Body of pancreas (tissue), 4 donors: Measurements from ENCODE around the gene SCO1. TPM values are rescaled to one million over a fixed set of nuclear protein-coding genes. Genes with fewer than 3 reads are reported as not detected.

Experiments used
- ATAC-seq: fragments of 150-250 bp; one replicate; pipeline ENCODE4 v1.9.1; 2016
- DNase-seq, 4 donors: peaks; one replicate each; pipeline ENCODE4 v3.0.0-alpha.2; 2019
- H3K27ac ChIP-seq, 4 donors: fragments of 200-600 bp; sonication (generic); 1 replicate in 3 of 4; 2 replicates in 1 of 4; pipeline versions ENCODE4 v1.5.1 to v1.6.1; 2016 to 2019; ENCODE audit warnings: mild to moderate bottlenecking in 1 of 4, mixed read lengths in 1 of 4, moderate library complexity in 1 of 4
- H3K27me3 ChIP-seq, 2 donors: fragments of 200-600 bp; sonication (generic); one replicate each; pipeline ENCODE4 v1.6.0; 2016; ENCODE audit warnings: mild to moderate bottlenecking in 1 of 2
- H3K36me3 ChIP-seq, 2 donors: fragments of 200-600 bp; sonication (generic); replicated peaks in 1 of 2; 2 replicates each; pipeline ENCODE4 v1.5.1; 2016; ENCODE audit warnings: low read depth in 2 of 2; ENCODE audit not compliant: insufficient read depth in 1 of 2
- H3K4me1 ChIP-seq: fragments of 200-600 bp; sonication (generic); one replicate; pipeline ENCODE4 v1.6.0; 2016
- H3K4me3 ChIP-seq, 2 donors: fragments of 200-600 bp; sonication (generic); 1 replicate in 1 of 2; 2 replicates in 1 of 2; pipeline ENCODE4 v1.5.1; 2016 to 2019
- H3K9me3 ChIP-seq, 3 donors: fragments of 200-600 bp; sonication (generic); 1 replicate in 2 of 3; 2 replicates in 1 of 3; pipeline ENCODE4 v1.5.1; 2016
- POLR2A ChIP-seq, 3 donors: fragments of 450-650 bp; IDR thresholded peaks; one replicate each; pipeline ENCODE4 v1.6.1; 2016; ENCODE audit warnings: antibody characterized with exemption in 3 of 3, mild to moderate bottlenecking in 2 of 3
- WGBS, 2 donors: methylation state at CpG; one replicate each; pipeline ENCODE4 v1.1.5; 2017; 5-methylcytosine and 5-hydroxymethylcytosine counted together
- intact Hi-C: fragments of 100-400 bp; cut with DNase I; formaldehyde crosslinking; loops from one replicate; pipeline ENCODE4 v1.15.1; 2023
- total RNA-seq, 2 donors: library from RNA; depleted of rRNA; stranded (reverse); fragments of >200 nt; gene quantifications; one replicate each; pipeline ENCODE4 v1.1.0, GENCODE V29; 2016
- TF ChIP-seq, protein P1 (sequence below), 7 experiments: fragments of 450-650 bp in 4 of 7; fragments of 200-600 bp in 3 of 7; sonication (generic) in 3 of 7; IDR thresholded peaks; one replicate each; pipeline ENCODE4 v1.5.1; 2016 to 2019; ENCODE audit warnings: antibody characterized with exemption in 7 of 7

The SCO1 gene
- total RNA-seq, 2 donors from 2014 or later: 20.5 to 46.5 TPM

- WGBS, 2 donors: 74 to 80% methylated on average over 5 of the region's 5 CpGs
- no peak for DNase-seq
- Histone ChIP-seq H3K4me1 (peaks cover 3% of the 10 kb centered on the region), H3K36me3 (no peaks in the 10 kb centered on the region), H3K4me3 (no peak overlapping the region), H3K9me3 (no peaks in the 10 kb centered on the region), H3K27me3 (no peaks in the 10 kb centered on the region), H3K27ac (no peak overlapping the region)
- TF ChIP-seq POLR2A (IDR thresholded peaks at IDR 0.05): no peak
- TF ChIP-seq, protein P1, sequence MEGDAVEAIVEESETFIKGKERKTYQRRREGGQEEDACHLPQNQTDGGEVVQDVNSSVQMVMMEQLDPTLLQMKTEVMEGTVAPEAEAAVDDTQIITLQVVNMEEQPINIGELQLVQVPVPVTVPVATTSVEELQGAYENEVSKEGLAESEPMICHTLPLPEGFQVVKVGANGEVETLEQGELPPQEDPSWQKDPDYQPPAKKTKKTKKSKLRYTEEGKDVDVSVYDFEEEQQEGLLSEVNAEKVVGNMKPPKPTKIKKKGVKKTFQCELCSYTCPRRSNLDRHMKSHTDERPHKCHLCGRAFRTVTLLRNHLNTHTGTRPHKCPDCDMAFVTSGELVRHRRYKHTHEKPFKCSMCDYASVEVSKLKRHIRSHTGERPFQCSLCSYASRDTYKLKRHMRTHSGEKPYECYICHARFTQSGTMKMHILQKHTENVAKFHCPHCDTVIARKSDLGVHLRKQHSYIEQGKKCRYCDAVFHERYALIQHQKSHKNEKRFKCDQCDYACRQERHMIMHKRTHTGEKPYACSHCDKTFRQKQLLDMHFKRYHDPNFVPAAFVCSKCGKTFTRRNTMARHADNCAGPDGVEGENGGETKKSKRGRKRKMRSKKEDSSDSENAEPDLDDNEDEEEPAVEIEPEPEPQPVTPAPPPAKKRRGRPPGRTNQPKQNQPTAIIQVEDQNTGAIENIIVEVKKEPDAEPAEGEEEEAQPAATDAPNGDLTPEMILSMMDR (IDR thresholded peaks at IDR 0.05): no peak
- no peak for ATAC-seq
- intact Hi-C loops: loop anchor here (5.0 kb wide), 1 partner anchor 198 kb away; no protein-coding TSS in a partner anchor
Observed at GRCh38 chr17:10649602-10650001, 47.7 kb downstream of the SCO1 start.

DNA sequence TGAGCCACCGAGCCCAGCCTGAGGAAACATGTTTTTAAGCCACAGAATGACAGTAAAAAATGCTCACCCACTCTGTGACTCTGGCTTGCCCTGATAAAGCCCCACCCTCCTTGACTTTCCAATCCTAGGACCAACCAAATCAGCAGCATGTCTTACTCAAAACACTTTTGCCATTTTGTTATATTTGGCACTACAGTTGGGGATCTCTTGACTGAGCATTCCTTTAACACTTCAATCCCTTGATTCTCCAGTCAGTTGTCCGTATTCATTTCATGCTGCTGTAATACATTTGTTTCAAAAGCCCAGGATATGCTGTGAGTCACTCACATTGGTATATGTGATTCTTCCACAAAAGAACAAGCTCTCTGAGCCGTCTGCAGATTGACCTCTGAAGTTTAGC lies 48.4 kb downstream of the SCO1 start:
- H3K27me3 ChIP-seq: no peaks in the 10 kb centered on the region
- no peaks in the 10 kb centered on the region for H3K9me3 ChIP-seq
- intact Hi-C loops: loop anchor here (5.0 kb wide), 1 partner anchor 198 kb away; no protein-coding TSS in a partner anchor
- no peak overlapping the region for H3K4me3 ChIP-seq
- WGBS, 2 donors: 79 to 84% methylated on average over 3 of the region's 3 CpGs
- no peaks in the 10 kb centered on the region for H3K36me3 ChIP-seq
- TF ChIP-seq, protein P1 (IDR thresholded peaks at IDR 0.05): no peak
- no peak for TF ChIP-seq POLR2A (IDR thresholded peaks at IDR 0.05)
- DNase-seq (no peak), ATAC-seq (no peak)
- peaks cover 3% of the 10 kb centered on the region for H3K4me1 ChIP-seq
- no peak overlapping the region for H3K27ac ChIP-seq

DNA sequence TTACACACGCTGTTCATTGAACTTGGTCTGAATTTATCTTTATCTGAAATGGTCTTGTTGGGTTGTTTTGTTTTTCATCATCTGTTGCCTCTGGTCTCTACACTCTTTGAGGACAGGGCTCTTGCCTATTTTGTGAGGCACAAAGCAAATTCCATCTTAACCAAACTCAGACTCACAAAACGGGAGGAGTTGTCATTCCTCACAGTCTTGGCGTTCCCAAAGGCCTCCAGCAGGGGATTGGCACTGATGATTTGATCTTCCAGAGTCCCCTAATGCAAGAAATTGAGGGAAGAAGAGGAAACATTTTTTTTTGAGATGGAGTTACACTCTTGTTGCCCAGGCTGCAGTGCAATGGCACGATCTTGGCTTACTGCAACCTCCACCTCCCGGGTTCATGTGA lies 49.0 kb downstream of the SCO1 start:
- intact Hi-C loops: loop anchor here (5.0 kb wide), 1 partner anchor 199 kb away; no protein-coding TSS in a partner anchor
- Histone ChIP-seq H3K27me3 (no peaks in the 10 kb centered on the region), H3K36me3 (no peaks in the 10 kb centered on the region), H3K9me3 (no peaks in the 10 kb centered on the region), H3K4me3 (no peak overlapping the region), H3K27ac (no peak overlapping the region), H3K4me1 (peaks cover 3% of the 10 kb centered on the region)
- no peak for DNase-seq
- WGBS, 2 donors: 87 to 94% methylated on average over 5 of the region's 5 CpGs
- no peak for ATAC-seq
- TF ChIP-seq, protein P1 (IDR thresholded peaks at IDR 0.05): no peak
- no peak for TF ChIP-seq POLR2A (IDR thresholded peaks at IDR 0.05)

- TF ChIP-seq, protein P1 (IDR thresholded peaks at IDR 0.05): peak; percentile 76 to 82 (median 77)
- TF ChIP-seq POLR2A (IDR thresholded peaks at IDR 0.05): no peak
- DNase-seq (peak; percentile 70 to 80 (median 74)), ATAC-seq (peak; percentile 48)
- Histone ChIP-seq H3K4me1 (peaks cover 3% of the 10 kb centered on the region), H3K9me3 (no peaks in the 10 kb centered on the region), H3K36me3 (no peaks in the 10 kb centered on the region), H3K27ac (no peak overlapping the region), H3K4me3 (no peak overlapping the region), H3K27me3 (no peaks in the 10 kb centered on the region)
- WGBS, 2 donors: 34 to 35% methylated on average over 8 of the region's 8 CpGs
- intact Hi-C loops: loop anchor here (5.0 kb wide), 1 partner anchor 201 kb away; no protein-coding TSS in a partner anchor
Observed at GRCh38 chr17:10646392-10646990, 50.8 kb downstream of the SCO1 start.

GRCh38 chr17:10640475-10640874 lies 56.9 kb downstream of the SCO1 start:
- Histone ChIP-seq H3K27ac (no peak overlapping the region), H3K36me3 (no peaks in the 10 kb centered on the region), H3K4me1 (no peaks in the 10 kb centered on the region), H3K27me3 (no peaks in the 10 kb centered on the region), H3K4me3 (no peak overlapping the region), H3K9me3 (no peaks in the 10 kb centered on the region)
- TF ChIP-seq POLR2A (IDR thresholded peaks at IDR 0.05): no peak
- TF ChIP-seq, protein P1 (IDR thresholded peaks at IDR 0.05): no peak
- WGBS, 2 donors: 44 to 60% methylated on average over 2 to 3 of the region's 3 CpGs
- intact Hi-C loops: no loop called here
- DNase-seq: no peak
- no peak for ATAC-seq
